Mesendoderm (in vitro differentiated cells): Measurements from ENCODE around the gene NAPB.

Source experiments
- DNase-seq: peaks from one replicate; pipeline ENCODE4 v3.0.0; 2013
- H2AK5ac ChIP-seq: 2 replicates; pipeline ENCODE4 v1.6.1; 2013; ENCODE audit warnings: low read length, inconsistent platforms
- H2BK120ac ChIP-seq: 2 replicates; pipeline ENCODE4 v1.6.1; 2013; ENCODE audit warnings: low read depth, mild to moderate bottlenecking, low read length, moderate library complexity, mixed read lengths
- H2BK15ac ChIP-seq: replicated peaks from 2 replicates; pipeline ENCODE4 v1.6.1; 2013; ENCODE audit warnings: low read depth, mild to moderate bottlenecking, moderate library complexity
- H2BK5ac ChIP-seq: 2 replicates; pipeline ENCODE4 v1.6.1; 2013; ENCODE audit warnings: low read length, inconsistent platforms
- H3K18ac ChIP-seq: 2 replicates; pipeline ENCODE4 v1.6.1; 2013; ENCODE audit warnings: mild to moderate bottlenecking, low read length, mixed read lengths
- H3K23ac ChIP-seq: one replicate; pipeline ENCODE4 v1.6.1; 2013; ENCODE audit warnings: low read length
- H3K27ac ChIP-seq: 2 replicates; pipeline ENCODE4 v1.5.1; 2013; ENCODE audit warnings: low read depth, mild to moderate bottlenecking, inconsistent platforms, low read length, moderate library complexity
- H3K27me3 ChIP-seq: 2 replicates; pipeline ENCODE4 v1.6.1; 2013; ENCODE audit warnings: low read length, control low read depth, mild to moderate bottlenecking, inconsistent platforms; ENCODE audit not compliant: insufficient read depth, poor library complexity
- H3K36me3 ChIP-seq: 2 replicates; pipeline ENCODE4 v1.6.1; 2013; ENCODE audit warnings: low read length, inconsistent platforms; ENCODE audit not compliant: control insufficient read depth, insufficient read depth
- H3K4ac ChIP-seq: one replicate; pipeline ENCODE4 v1.6.1; 2013; ENCODE audit warnings: low read depth, mild to moderate bottlenecking, low read length, moderate library complexity
- H3K4me1 ChIP-seq: 2 replicates; pipeline ENCODE4 v1.6.1; 2013; ENCODE audit warnings: low read depth, low read length, inconsistent platforms; ENCODE audit not compliant: control insufficient read depth
- H3K4me2 ChIP-seq: 2 replicates; pipeline ENCODE4 v1.6.1; 2013; ENCODE audit warnings: low read length
- H3K4me3 ChIP-seq: 2 replicates; pipeline ENCODE4 v1.5.1; 2013; ENCODE audit warnings: mild to moderate bottlenecking, low read length
- H3K56ac ChIP-seq: one replicate; pipeline ENCODE4 v1.6.1; 2013; ENCODE audit warnings: low read length
- H3K79me1 ChIP-seq: 2 replicates; pipeline ENCODE4 v1.6.1; 2013; ENCODE audit warnings: low read length, inconsistent platforms
- H3K79me2 ChIP-seq: 2 replicates; pipeline ENCODE4 v1.6.1; 2013; ENCODE audit warnings: mild to moderate bottlenecking, low read length; ENCODE audit not compliant: control insufficient read depth, insufficient read depth
- H3K9ac ChIP-seq: 2 replicates; pipeline ENCODE4 v1.6.1; 2013; ENCODE audit warnings: low read length, inconsistent platforms
- H4K5ac ChIP-seq: one replicate; pipeline ENCODE4 v1.6.1; 2013; ENCODE audit warnings: low read length
- H4K8ac ChIP-seq: one replicate; pipeline ENCODE4 v1.6.1; 2013; ENCODE audit warnings: low read depth, mild to moderate bottlenecking, control low read depth, low read length, moderate library complexity
- WGBS: extraction: QIAGEN DNeasy Blood & Tissue Kit; methylation state at CpG from one replicate; pipeline ENCODE4 v1.1.7; 2013; ENCODE audit warnings: low lambda C conversion rate, missing lambda C conversion rate; ENCODE audit not compliant: insufficient coverage; ENCODE audit errors: extremely low coverage; 5-methylcytosine and 5-hydroxymethylcytosine counted together

NAPB gene

GRCh38 chr20:23451956-23452487, 30.7 kb upstream of the NAPB start:
- Histone ChIP-seq H4K8ac (no peak overlapping the region), H3K4me1 (no peaks in the 10 kb centered on the region), H3K79me2 (no peaks in the 10 kb centered on the region), H3K36me3 (no peaks in the 10 kb centered on the region), H2BK120ac (no peak overlapping the region), H3K23ac (no peak overlapping the region), H3K4me2 (no peak overlapping the region), H3K4ac (no peak overlapping the region), H3K56ac (no peak overlapping the region), H3K9ac (no peak overlapping the region), H2BK5ac (no peak overlapping the region), H4K5ac (no peak overlapping the region), H2BK15ac (no peak overlapping the region), H3K18ac (no peak overlapping the region), H2AK5ac (no peak overlapping the region), H3K27me3 (no peaks in the 10 kb centered on the region), H3K4me3 (no peak overlapping the region), H3K79me1 (no peaks in the 10 kb centered on the region), H3K27ac (no peak overlapping the region)
- no peak for DNase-seq
- WGBS, result no CpG with 5 or more reads among the region's 11 CpGs

- no peak overlapping the region for H2AK5ac ChIP-seq
- no peak overlapping the region for H3K56ac ChIP-seq
- no peak overlapping the region for H4K5ac ChIP-seq
- no peak for DNase-seq
- H3K4ac ChIP-seq, result no peak overlapping the region
- H4K8ac ChIP-seq, result no peak overlapping the region
- H3K79me2 ChIP-seq, result no peaks in the 10 kb centered on the region
- no peaks in the 10 kb centered on the region for H3K27me3 ChIP-seq
- H2BK5ac ChIP-seq, result no peak overlapping the region
- no peak overlapping the region for H3K4me3 ChIP-seq
- no peak overlapping the region for H3K4me2 ChIP-seq
- no peak overlapping the region for H3K27ac ChIP-seq
- H3K36me3 ChIP-seq, result no peaks in the 10 kb centered on the region
- no peak overlapping the region for H2BK120ac ChIP-seq
- H3K4me1 ChIP-seq, result no peaks in the 10 kb centered on the region
- WGBS, result 100% methylated on average over 1 of the region's 1 CpG
- no peaks in the 10 kb centered on the region for H3K79me1 ChIP-seq
- H3K23ac ChIP-seq, result no peak overlapping the region
- no peak overlapping the region for H3K18ac ChIP-seq
- no peak overlapping the region for H3K9ac ChIP-seq
- H2BK15ac ChIP-seq, result no peak overlapping the region
Observed at GRCh38 chr20:23450877-23451276, 29.6 kb upstream of the NAPB start.

GRCh38 chr20:23449421-23449820, 28.1 kb upstream of the NAPB start:
- WGBS, result no CpG with 5 or more reads among the region's 3 CpGs
- H3K4ac ChIP-seq, result no peak overlapping the region

GRCh38 chr20:23448167-23448566, 26.9 kb upstream of the NAPB start:
- no peak overlapping the region for H3K4me2 ChIP-seq
- H3K18ac ChIP-seq, result no peak overlapping the region
- no peak overlapping the region for H2AK5ac ChIP-seq
- no peak overlapping the region for H3K4me3 ChIP-seq
- no peaks in the 10 kb centered on the region for H3K36me3 ChIP-seq
- no peak overlapping the region for H4K8ac ChIP-seq
- no peak overlapping the region for H2BK15ac ChIP-seq
- H4K5ac ChIP-seq, result no peak overlapping the region
- H3K4ac ChIP-seq, result no peak overlapping the region
- H3K9ac ChIP-seq, result no peak overlapping the region
- H3K23ac ChIP-seq, result no peak overlapping the region
- H2BK120ac ChIP-seq, result no peak overlapping the region
- no peaks in the 10 kb centered on the region for H3K79me2 ChIP-seq
- H3K56ac ChIP-seq, result no peak overlapping the region
- WGBS, result no CpG with 5 or more reads among the region's 5 CpGs
- H3K4me1 ChIP-seq, result no peaks in the 10 kb centered on the region
- no peak overlapping the region for H3K27ac ChIP-seq
- no peak overlapping the region for H2BK5ac ChIP-seq
- no peak for DNase-seq
- H3K27me3 ChIP-seq, result no peaks in the 10 kb centered on the region
- no peaks in the 10 kb centered on the region for H3K79me1 ChIP-seq

More at GRCh38 chr20:23449421-23449820, 28.1 kb upstream of the NAPB start:
- H3K23ac ChIP-seq, result no peak overlapping the region
- no peak overlapping the region for H3K4me3 ChIP-seq
- H3K56ac ChIP-seq, result no peak overlapping the region
- no peak overlapping the region for H3K4me2 ChIP-seq
- no peaks in the 10 kb centered on the region for H3K4me1 ChIP-seq
- no peaks in the 10 kb centered on the region for H3K79me2 ChIP-seq
- no peak overlapping the region for H2BK120ac ChIP-seq
- H4K5ac ChIP-seq, result no peak overlapping the region
- no peak overlapping the region for H2AK5ac ChIP-seq
- no peak overlapping the region for H3K27ac ChIP-seq
- no peak overlapping the region for H4K8ac ChIP-seq
- H3K27me3 ChIP-seq, result no peaks in the 10 kb centered on the region
- H3K9ac ChIP-seq, result no peak overlapping the region
- no peaks in the 10 kb centered on the region for H3K79me1 ChIP-seq
- no peak overlapping the region for H2BK15ac ChIP-seq
- DNase-seq, result no peak
- no peak overlapping the region for H2BK5ac ChIP-seq
- no peaks in the 10 kb centered on the region for H3K36me3 ChIP-seq
- H3K18ac ChIP-seq, result no peak overlapping the region

GRCh38 chr20:23446505-23446904, 25.2 kb upstream of the NAPB start:
- peak; percentile 73 for DNase-seq
- H3K9ac ChIP-seq, result no peak overlapping the region
- H4K8ac ChIP-seq, result no peak overlapping the region
- no peak overlapping the region for H2BK120ac ChIP-seq
- no peaks in the 10 kb centered on the region for H3K27me3 ChIP-seq
- no peaks in the 10 kb centered on the region for H3K79me1 ChIP-seq
- H3K4ac ChIP-seq, result no peak overlapping the region
- no peak overlapping the region for H2BK15ac ChIP-seq
- H3K4me3 ChIP-seq, result no peak overlapping the region
- no peak overlapping the region for H3K23ac ChIP-seq
- WGBS, result no CpG with 5 or more reads among the region's 8 CpGs
- no peak overlapping the region for H3K56ac ChIP-seq
- H2AK5ac ChIP-seq, result no peak overlapping the region
- H3K36me3 ChIP-seq, result no peaks in the 10 kb centered on the region
- H3K4me1 ChIP-seq, result no peaks in the 10 kb centered on the region
- no peak overlapping the region for H4K5ac ChIP-seq
- H3K18ac ChIP-seq, result no peak overlapping the region
- H2BK5ac ChIP-seq, result no peak overlapping the region
- no peaks in the 10 kb centered on the region for H3K79me2 ChIP-seq
- H3K4me2 ChIP-seq, result no peak overlapping the region
- no peak overlapping the region for H3K27ac ChIP-seq

- DNase-seq, result peak; percentile 47
- no peaks in the 10 kb centered on the region for H3K36me3 ChIP-seq
- no peak overlapping the region for H3K4ac ChIP-seq
- H3K56ac ChIP-seq, result no peak overlapping the region
- no peak overlapping the region for H3K18ac ChIP-seq
- no peak overlapping the region for H2AK5ac ChIP-seq
- no peak overlapping the region for H3K9ac ChIP-seq
- no peak overlapping the region for H4K8ac ChIP-seq
- no CpG with 5 or more reads among the region's 7 CpGs for WGBS
- H3K4me2 ChIP-seq, result no peak overlapping the region
- H4K5ac ChIP-seq, result no peak overlapping the region
- no peaks in the 10 kb centered on the region for H3K79me2 ChIP-seq
- H3K4me1 ChIP-seq, result no peaks in the 10 kb centered on the region
- H3K4me3 ChIP-seq, result no peak overlapping the region
- H3K27me3 ChIP-seq, result no peaks in the 10 kb centered on the region
- no peak overlapping the region for H2BK15ac ChIP-seq
- no peaks in the 10 kb centered on the region for H3K79me1 ChIP-seq
- no peak overlapping the region for H3K23ac ChIP-seq
- H3K27ac ChIP-seq, result no peak overlapping the region
- H2BK5ac ChIP-seq, result no peak overlapping the region
- H2BK120ac ChIP-seq, result no peak overlapping the region
Observed at GRCh38 chr20:23445596-23446217, 24.4 kb upstream of the NAPB start.
